GM19238 (cell line): ENCODE results near the gene RCE1.
A peak's percentile ranks its signal among the peaks of the same experiment; 100 is the strongest.

Source experiments
- DNase-seq: peaks from one replicate; pipeline ENCODE4 v3.0.0; 2011; ENCODE audit warnings: low spot score; ENCODE audit not compliant: insufficient read length

RCE1 gene

DNA sequence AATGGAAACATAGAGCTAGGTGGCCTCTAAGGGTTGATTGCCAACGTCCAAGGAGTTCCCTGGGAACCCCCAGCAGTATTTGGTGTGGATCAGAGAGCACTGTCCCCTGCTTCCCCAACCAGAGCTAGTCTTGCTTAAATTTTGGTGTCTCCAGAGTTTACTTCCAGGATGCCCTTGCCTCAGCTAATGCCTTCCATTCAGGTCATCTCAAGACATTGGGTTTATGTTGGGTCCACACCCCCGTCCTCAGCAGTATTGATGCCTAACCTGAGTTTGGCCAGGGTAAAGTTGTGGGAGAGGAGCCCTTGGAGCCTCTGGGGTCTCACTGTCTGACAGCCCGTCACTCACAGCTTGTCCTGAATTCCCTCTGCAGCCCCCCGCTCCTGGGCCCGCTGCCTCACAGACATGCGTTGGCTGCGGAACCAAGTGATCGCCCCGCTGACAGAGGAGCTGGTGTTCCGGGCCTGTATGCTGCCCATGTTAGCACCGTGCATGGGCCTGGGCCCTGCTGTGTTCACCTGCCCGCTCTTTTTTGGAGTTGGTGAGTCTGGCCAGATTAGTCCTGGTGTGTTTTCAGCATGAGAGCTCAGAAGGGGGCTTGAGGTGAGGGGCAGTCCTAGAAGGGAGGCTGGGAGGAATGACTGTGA lies 1.4 kb downstream of the RCE1 start:
- no peak for DNase-seq

- no peak for DNase-seq
Observed at GRCh38 chr11:66845143-66845875, 2.1 kb downstream of the RCE1 start.

DNA sequence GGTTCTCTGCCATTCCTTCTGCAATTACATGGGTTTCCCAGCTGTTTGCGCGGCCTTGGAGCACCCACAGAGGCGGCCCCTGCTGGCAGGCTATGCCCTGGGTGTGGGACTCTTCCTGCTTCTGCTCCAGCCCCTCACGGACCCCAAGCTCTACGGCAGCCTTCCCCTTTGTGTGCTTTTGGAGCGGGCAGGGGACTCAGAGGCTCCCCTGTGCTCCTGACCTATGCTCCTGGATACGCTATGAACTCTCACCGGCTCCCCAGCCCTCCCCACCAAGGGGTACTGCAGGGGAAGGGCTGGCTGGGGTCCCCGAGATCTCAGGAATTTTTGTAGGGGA lies 2.6 kb downstream of the RCE1 start:
- DNase-seq, result no peak

- no peak for DNase-seq
Observed at GRCh38 chr11:66846671-66847091, 3.4 kb downstream of the RCE1 start.

- DNase-seq, result no peak
Observed at GRCh38 chr11:66847461-66848232, 4.4 kb downstream of the RCE1 start.

- peak; percentile 1 for DNase-seq
Observed at GRCh38 chr11:66848671-66849500, 5.6 kb downstream of the RCE1 start.

DNA sequence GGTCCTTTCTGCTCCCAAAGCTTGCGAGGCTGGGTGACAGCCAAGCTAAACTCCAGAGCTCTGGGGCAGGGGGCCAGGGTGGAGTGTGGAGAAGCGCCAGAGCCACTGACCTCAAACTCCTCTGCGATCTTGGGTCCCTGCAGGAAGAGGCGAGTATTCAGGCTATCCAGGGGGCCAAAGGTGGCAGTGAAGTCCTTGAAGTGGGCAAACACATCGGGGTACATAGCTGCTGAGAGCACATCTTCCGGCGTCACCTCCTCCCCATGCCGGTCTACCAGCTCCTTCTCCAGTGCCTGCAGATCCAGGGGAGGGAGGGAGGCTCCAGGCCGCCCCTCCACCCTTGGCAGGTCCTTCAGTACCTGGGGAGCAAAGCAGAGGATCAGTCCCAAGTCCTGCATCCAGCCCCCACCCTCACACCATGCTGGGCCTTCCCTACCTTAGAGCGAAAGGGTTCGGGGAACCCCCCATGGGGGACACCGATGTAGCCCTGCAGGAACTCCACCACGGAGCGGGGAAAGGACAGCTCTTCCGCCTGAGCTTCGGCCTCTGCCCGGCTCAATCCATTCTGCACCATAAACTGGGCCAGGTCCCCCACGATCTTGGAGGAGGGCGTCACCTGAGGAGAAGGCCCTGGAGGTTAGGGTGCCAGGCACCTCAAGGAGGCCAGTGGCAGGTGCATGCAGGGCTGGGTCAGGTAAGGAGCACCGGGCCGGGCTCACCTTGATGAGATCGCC lies 6.4 kb downstream of the RCE1 start:
- peak; percentile 1 for DNase-seq

- peak; percentile 0 for DNase-seq
Observed at GRCh38 chr11:66850235-66850587, 7.0 kb downstream of the RCE1 start.

DNA sequence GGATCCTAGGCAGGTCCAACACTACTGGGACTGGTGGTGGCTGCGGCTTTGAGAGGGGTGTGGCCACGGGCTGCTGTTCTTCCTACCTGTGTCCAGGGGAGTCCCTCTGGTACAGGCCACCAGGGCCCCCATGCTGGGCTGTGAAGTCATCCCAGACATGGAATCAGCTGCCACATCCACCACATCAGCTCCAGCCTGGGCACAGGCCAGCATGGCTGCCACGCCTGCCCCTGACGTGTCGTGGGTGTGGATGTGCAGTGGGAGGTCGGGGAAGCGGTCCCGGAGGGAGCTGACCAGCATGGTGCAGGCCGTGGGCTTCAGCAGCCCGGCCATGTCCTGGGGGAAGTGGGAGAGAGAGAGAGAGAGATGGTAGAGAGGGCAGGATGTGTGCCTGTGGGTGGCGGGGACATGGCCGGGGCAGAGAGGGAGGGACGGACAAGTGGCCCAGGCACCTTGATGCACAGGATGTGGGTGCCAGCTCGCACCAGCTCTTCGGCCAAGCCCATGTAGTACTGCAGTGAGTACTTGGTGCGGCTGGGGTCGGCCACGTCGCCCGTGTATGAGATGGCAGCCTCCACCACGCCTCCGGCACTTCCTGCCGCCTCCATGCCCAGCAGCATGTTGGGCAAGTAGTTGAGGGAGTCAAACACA lies 7.5 kb downstream of the RCE1 start:
- DNase-seq, result peak; percentile 1

DNA sequence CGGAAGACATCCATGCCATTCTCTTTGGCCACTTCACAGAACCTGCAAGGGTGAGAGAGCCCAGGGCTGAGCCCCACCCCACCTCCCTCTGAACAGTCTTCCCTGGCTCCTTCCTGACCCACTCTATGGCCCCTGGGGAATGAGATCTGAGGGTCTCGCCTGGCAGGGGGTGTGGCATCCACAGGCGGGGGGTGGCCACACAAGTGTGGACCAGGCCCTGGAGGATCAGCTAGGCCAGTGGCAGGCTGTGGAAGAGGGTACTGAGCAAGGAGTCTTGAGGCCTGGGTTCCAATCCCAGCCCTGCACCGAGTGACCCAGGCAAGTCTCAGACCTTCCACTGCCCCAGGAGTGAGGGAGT lies 8.0 kb downstream of the RCE1 start:
- DNase-seq, result no peak

DNA sequence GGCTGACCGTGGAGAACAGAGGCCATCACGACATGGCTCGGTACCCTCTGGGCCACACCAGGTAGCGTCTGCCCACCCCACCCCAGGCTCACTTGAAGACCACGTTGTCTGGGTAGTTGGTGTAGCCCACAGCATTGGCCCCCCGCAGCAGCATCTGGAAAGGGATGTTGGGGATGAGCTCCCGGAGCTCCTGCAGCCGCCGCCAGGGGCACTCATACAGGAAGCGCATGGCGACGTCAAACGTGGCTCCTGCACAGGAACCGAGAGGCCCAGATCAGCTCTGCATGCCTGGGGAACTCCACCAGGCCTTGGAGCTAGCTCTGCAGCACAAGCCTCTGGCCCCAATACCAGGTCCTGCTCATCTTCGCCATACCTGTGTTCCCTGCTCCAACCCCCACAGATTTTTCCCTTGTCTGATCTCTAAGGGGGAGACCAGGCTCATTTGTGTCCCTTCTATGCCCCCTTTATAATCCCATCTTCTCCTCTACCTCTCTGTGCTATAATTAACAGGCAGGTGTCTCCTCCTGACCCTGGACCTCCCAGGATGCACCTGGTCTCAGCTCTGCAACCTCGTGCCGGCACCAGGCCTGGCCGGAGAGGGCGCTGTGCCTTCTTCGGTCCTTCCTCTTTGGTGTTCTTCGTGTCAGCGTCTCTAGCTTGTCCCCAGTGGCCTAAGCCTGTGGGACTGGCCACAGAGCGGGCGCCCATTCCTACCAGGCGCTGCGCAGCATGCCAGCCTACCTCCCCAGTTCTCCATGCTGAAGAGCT lies 8.6 kb downstream of the RCE1 start:
- no peak for DNase-seq

- DNase-seq, result no peak
Observed at GRCh38 chr11:66852466-66853241, 9.4 kb downstream of the RCE1 start.

DNA sequence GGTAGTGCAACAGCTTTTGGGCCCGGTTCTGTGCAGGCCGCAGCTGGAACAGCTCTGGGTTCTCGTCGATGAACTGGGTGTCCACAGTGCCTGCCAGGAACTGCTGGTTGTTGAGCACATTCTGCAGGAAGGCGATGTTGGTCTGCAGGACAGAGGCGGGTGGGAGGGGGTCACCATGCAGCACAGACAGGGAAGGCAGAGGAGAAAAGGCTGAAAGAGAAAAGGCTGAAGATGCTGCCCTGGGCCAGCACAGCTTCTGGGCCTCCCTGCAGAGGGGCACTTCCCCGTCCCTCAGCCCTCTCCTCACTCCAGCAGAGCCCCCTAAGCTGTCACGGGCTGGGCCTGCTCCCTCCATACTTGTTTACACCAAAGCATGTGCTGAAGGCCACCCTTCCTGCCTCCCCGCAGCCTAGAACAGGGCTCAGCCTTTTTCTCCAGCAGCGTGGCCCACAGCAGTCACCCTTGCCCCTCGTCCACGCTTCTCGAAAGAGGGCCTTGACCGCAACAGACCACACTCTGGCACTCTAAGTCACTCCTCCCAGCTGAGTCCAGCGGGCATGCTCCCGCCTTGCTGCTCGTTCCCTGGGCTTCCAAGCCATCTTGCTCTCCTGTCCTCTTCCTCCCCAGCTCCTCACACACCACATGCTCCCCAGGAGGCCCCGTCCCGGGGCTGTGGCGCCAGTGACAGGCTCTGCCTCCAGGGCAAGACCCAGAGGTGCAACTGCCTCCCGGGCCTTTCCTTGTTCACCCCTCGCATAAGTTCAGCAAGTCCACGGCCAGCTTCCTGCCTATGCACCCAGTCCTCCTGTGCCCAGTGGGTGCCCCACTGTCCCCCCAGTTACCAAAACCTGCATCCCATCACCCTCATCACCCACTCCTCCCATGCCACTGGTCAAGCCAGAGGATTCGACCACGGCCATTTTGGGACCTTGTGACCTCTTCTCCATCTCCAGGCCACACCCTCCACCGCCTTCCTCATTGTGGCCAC lies 10.3 kb downstream of the RCE1 start:
- DNase-seq, result no peak

GRCh38 chr11:66854231-66854661 lies 11.0 kb downstream of the RCE1 start:
- no peak for DNase-seq

DNA sequence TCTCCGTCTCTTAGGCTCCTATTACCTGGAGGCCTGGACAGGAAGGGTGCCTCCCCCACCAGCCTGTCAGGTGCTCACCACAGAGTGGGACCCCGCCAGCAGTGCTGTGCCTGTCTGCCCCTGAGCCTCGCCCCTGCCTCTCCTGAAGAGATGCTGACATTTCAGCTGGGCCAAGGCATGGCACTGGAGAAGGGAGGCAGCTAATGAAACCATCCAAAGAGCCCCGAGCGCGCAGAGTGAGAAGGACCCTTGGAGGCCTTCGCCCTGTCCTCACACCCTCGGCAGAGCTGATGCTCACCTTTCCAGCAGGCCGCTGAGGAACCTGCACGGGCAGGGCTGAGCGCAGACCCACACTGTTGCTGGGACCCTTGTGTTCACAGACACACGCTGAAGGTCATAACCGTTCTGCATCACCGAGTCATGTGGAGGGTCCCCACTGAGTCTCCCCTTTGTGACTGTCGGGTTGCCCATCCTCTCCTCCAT lies 11.5 kb downstream of the RCE1 start:
- no peak for DNase-seq

GRCh38 chr11:66855574-66856495 lies 12.6 kb downstream of the RCE1 start:
- DNase-seq, result peak; percentile 99
